Measurements from ENCODE around the gene PPP1R14B. TPM values are rescaled to one million over a fixed set of nuclear protein-coding genes. Genes with fewer than 3 reads are reported as not detected.

The PPP1R14B gene
- polyA plus RNA-seq, 1 experiment: 283 TPM

DNA sequence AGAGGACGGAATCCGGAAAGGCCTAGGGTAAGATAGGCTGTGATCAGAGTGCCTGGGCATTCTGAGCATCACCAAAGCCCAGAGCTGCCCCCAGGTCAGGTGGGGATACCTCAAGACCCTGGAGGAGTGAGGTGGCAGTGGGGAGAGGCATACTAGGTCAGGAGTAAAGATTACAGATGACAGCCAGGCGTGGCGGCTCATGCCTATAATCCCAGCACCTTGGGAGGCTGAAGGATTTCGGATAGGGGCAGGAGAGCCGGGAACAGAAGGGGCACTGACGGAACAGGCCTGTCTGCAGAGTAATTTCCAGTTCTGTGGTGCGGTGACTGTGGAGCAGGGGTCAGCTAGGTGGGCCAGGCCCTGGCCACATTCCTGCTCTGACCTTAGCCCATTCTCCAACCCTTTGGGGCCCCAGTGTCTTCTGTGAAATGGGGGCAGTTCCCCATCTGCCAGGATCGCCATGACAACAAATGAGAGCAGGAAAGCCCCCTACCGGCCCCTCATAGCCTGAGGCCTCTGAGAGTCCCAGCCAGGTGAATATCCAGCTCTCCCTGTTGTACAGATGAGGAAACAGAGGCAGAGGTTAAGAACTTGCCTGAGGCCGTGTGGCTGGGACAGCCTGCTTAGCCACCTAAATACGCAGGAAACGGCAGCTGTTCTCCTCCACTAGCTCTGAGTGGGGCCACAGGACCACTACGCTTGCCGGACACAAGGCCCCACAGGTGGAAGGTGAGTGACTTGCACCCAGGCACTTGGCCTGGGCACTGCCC, 28.5 kb upstream of the PPP1R14B start:
- peaks cover 11% of the 10 kb centered on the region for H3K36me3 ChIP-seq (ENCODE audit: control insufficient read depth, insufficient read depth, low read length)

GRCh38 chr11:64269540-64270220, 22.9 kb upstream of the PPP1R14B start:
- peaks cover 17% of the 10 kb centered on the region for H3K36me3 ChIP-seq (ENCODE audit: control insufficient read depth, insufficient read depth, low read length)
- no peak for TF ChIP-seq CTCF (IDR thresholded peaks at IDR 0.05; ENCODE audit: insufficient read depth, low read depth, low read length)
- peak overlapping the region; percentile 66 for H3K4me3 ChIP-seq (ENCODE audit: low read depth, low read length)
- ChIA-PET CTCF (interaction anchor here (0.7 to 4.7 kb wide), 15 partner anchors 9 to 84 kb away, joined by 3 to 41 read pairs (median 6); partner anchors contain the start of genes CATSPERZ, ESRRA, PLCB3 and PPP1R14B), POLR2A (no interaction called here)
- peak; percentile 99 for DNase-seq (ENCODE audit: low read depth)
- no peaks in the 10 kb centered on the region for H3K27me3 ChIP-seq (ENCODE audit: control insufficient read depth, insufficient read depth, low read length)

More for the DNA sequence above, 28.5 kb upstream of the PPP1R14B start:
- ChIA-PET CTCF (interaction anchor here (0.5 to 1.3 kb wide), 3 partner anchors 23 to 130 kb away, joined by 3 read pairs; no protein-coding TSS in a partner anchor), POLR2A (no interaction called here)
- no peak for DNase-seq (ENCODE audit: low read depth)
- no peak for TF ChIP-seq CTCF (IDR thresholded peaks at IDR 0.05; ENCODE audit: insufficient read depth, low read depth, low read length)
- H3K4me3 ChIP-seq (ENCODE audit: low read depth, low read length): no peak overlapping the region
- no peaks in the 10 kb centered on the region for H3K27me3 ChIP-seq (ENCODE audit: control insufficient read depth, insufficient read depth, low read length)

DNA sequence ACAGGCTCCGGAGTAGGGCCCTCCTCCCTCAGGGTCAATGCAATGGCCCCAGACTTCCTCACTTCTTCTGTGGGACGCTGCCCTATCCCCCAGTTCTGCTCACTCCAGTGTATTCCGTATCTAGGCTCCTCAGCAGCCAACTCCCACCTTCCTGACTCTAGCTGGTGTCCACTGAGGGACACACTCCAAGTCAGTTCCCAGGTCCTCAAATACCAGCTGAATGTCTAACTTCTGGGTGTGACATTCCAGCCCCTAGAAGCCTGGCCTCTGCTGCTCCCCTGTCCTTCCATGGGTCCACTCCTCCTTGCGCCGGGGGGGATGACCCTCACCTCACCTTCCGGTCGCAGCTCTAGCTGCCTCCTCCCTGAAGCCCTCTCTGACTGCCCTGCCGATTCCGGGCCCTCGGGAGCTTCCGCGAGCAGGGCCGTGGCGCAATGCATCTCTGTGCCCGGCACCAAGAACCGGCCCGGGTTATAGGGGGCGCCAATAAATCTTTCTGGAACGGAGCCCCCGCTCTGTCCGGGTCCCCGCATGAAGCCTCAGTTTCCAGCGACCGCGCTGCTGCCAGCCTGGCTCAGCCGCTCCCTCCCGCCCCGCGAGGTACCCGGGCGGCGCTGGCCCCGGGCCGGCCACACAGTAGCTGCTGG, 22.3 kb upstream of the PPP1R14B start:
- POLR2A ChIA-PET: interaction anchor here (0.7 kb wide), 1 partner anchor 353 kb away, joined by 3 read pairs; no protein-coding TSS in a partner anchor
- Histone ChIP-seq H3K36me3 (ENCODE audit: control insufficient read depth, insufficient read depth, low read length) (peaks cover 22% of the 10 kb centered on the region), H3K4me3 (ENCODE audit: low read depth, low read length) (peak overlapping the region; percentile 66), H3K27me3 (ENCODE audit: control insufficient read depth, insufficient read depth, low read length) (no peaks in the 10 kb centered on the region)
- CTCF ChIA-PET: interaction anchor here (1.1 to 4.7 kb wide), 9 partner anchors 12 to 83 kb away, joined by 4 to 41 read pairs (median 7); partner anchors contain the start of genes CATSPERZ, ESRRA, PLCB3 and PPP1R14B
- no peak for TF ChIP-seq CTCF (IDR thresholded peaks at IDR 0.05; ENCODE audit: insufficient read depth, low read depth, low read length)
- DNase-seq (ENCODE audit: low read depth): no peak

DNA sequence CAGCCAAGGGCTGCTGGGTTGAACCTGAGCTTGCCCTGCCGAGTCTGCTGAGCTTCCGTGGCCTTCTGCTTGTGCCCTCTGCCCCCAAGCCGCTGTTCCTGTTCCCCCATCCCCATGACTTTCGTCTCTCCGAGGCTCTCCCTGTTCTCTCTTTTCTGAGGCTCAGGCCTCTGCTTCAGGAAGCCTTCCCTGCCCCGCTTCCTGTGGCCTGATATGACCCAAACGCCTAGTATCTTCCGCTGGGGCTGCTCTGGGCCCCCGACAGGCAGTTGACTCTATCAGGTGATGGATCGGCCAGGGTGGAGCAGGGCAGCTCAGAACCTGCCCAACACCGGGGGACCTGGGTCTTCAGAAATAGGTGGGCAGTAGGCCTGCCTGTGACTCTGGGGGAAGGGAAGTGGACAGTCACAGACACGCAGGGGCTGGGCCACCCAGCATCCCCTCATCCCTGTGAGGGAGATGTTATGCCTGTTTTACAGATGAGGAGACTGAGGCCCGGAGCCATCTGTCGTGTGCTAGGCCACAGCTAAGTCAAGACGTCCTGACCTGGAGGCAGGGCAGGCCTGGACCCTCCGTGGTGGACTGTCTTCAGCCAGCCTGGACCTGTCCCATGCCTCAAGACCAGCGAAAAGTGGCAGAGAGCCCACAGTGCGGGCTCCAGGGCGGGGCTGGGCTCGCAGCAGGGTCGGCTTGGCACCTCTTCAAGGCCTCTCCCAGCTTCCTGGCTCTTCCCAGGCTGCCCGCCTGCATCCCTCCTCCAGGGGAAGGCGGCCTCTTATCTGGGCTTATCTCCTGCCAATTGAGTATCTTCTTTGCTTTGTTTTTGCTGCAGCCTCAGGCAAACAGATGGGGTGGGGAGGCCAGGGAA, 21.5 kb upstream of the PPP1R14B start:
- ChIA-PET CTCF (interaction anchor here (0.7 to 4.7 kb wide), 9 partner anchors 9 to 64 kb away, joined by 3 to 41 read pairs (median 7); partner anchors contain the start of genes CATSPERZ, ESRRA, PLCB3 and PPP1R14B), POLR2A (interaction anchor here (0.7 kb wide), 1 partner anchor 352 kb away, joined by 3 read pairs; no protein-coding TSS in a partner anchor)
- no peaks in the 10 kb centered on the region for H3K27me3 ChIP-seq (ENCODE audit: control insufficient read depth, insufficient read depth, low read length)
- peaks cover 28% of the 10 kb centered on the region for H3K36me3 ChIP-seq (ENCODE audit: control insufficient read depth, insufficient read depth, low read length)
- peak overlapping the region; percentile 66 for H3K4me3 ChIP-seq (ENCODE audit: low read depth, low read length)
- TF ChIP-seq CTCF (IDR thresholded peaks at IDR 0.05; ENCODE audit: insufficient read depth, low read depth, low read length): no peak
- DNase-seq (ENCODE audit: low read depth): no peak
